Measurements from ENCODE around the gene DIDO1. TPM values are rescaled to one million over a fixed set of nuclear protein-coding genes. Genes with fewer than 3 reads are reported as not detected.

DIDO1 gene
- total RNA-seq, 1 donor from 2014 or later, result 22.8 TPM

Other genes with a start within 250 kb of the DIDO1 start
- 0.10 TPM for gene NTSR1, start 217.7 kb downstream of the DIDO1 start, total RNA-seq
- gene MRGBP, start 130.0 kb downstream of the DIDO1 start, total RNA-seq, result 5.5 TPM
- gene OGFR, start 121.7 kb downstream of the DIDO1 start, total RNA-seq, result 49.5 TPM
- 4.0 TPM for gene COL9A3, start 109.5 kb downstream of the DIDO1 start, total RNA-seq
- 6.2 TPM for gene TCFL5, start 64.7 kb downstream of the DIDO1 start, total RNA-seq
- gene GID8, start 11.6 kb upstream of the DIDO1 start, total RNA-seq, result 19.3 TPM
- 125 TPM for gene SLC17A9, start 26.2 kb upstream of the DIDO1 start, total RNA-seq
- not detected for gene BHLHE23, start 80.5 kb upstream of the DIDO1 start, total RNA-seq